ENCODE measurements around the gene NRDC.

Gene NRDC

DNA sequence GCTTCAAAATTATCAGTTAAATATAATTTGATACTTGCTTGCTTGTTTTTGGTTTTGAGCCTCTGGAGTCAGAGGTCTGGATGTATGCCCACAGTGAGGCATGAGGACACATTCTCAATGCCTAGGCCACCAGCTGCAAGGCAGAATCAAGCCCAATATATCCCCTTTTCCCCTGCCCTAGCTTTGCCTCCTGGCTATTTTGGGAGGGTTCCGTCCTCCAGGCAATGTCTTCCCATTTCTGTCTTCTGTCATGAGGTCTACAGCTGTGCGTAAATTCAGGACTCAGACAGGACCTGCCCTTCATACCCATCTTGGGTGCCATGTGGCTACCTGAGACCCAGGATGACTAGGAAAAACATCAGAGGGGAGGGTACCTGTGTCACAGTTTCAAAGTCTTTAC is 19.2 kb downstream of the NRDC start:
- peaks cover 9% of the 10 kb centered on the region for H3K4me1 ChIP-seq (ENCODE audit: insufficient read depth, low read length, poor library complexity, severe bottlenecking)
- no peak overlapping the region for H3K4me3 ChIP-seq (ENCODE audit: low read length, poor library complexity, severe bottlenecking)
- no peak for TF ChIP-seq EZH2phosphoT487 (IDR thresholded peaks at IDR 0.05; ENCODE audit: borderline replicate concordance)
- TF ChIP-seq, protein P1, sequence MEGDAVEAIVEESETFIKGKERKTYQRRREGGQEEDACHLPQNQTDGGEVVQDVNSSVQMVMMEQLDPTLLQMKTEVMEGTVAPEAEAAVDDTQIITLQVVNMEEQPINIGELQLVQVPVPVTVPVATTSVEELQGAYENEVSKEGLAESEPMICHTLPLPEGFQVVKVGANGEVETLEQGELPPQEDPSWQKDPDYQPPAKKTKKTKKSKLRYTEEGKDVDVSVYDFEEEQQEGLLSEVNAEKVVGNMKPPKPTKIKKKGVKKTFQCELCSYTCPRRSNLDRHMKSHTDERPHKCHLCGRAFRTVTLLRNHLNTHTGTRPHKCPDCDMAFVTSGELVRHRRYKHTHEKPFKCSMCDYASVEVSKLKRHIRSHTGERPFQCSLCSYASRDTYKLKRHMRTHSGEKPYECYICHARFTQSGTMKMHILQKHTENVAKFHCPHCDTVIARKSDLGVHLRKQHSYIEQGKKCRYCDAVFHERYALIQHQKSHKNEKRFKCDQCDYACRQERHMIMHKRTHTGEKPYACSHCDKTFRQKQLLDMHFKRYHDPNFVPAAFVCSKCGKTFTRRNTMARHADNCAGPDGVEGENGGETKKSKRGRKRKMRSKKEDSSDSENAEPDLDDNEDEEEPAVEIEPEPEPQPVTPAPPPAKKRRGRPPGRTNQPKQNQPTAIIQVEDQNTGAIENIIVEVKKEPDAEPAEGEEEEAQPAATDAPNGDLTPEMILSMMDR (conservative IDR thresholded peaks at IDR 0.05; ENCODE audit: low read length): no peak
- no peaks in the 10 kb centered on the region for H4K20me1 ChIP-seq (ENCODE audit: insufficient read depth, low read length, poor library complexity, severe bottlenecking)
- H3F3A ChIP-seq (ENCODE audit: low read depth): no peaks in the 10 kb centered on the region
- H3K9ac ChIP-seq (ENCODE audit: low read depth, low read length, poor library complexity, severe bottlenecking): no peak overlapping the region
- no peaks in the 10 kb centered on the region for H3K27me3 ChIP-seq (ENCODE audit: insufficient read depth, low read length, poor library complexity, severe bottlenecking)
- H2AFZ ChIP-seq (ENCODE audit: low read length): no peak overlapping the region
- H3K36me3 ChIP-seq (ENCODE audit: insufficient read depth, low read length): no peaks in the 10 kb centered on the region
- no peaks in the 10 kb centered on the region for H3K9me3 ChIP-seq (ENCODE audit: insufficient read depth, low read depth, low read length)
- H3K9me2 ChIP-seq (replicated peaks; ENCODE audit: low read depth, low read length): no peaks in the 10 kb centered on the region
- H3K4me2 ChIP-seq (ENCODE audit: low read depth, low read length, poor library complexity, severe bottlenecking): no peak overlapping the region
- H3K79me2 ChIP-seq (ENCODE audit: insufficient read depth, low read length): peaks cover 24% of the 10 kb centered on the region

DNA sequence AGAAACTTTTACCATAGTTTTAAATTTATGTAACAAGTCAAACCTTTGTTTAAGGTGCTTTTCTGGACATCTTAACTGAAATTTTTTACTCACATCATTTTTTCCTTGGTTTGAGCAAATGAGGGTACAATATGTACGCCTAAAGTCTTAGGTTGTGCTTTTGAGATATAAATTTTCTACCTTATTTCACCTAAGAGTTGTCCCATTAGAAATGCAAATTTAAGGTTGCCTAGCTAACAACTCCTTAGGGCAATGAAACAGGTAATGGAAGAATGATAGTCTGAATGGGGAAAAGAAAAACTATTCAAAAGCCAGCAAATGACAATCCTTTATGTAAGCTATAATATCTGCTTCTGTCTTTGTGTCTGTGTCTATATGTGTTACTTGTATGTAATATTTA is 19.6 kb downstream of the NRDC start:
- H3K4me1 ChIP-seq (ENCODE audit: insufficient read depth, low read length, poor library complexity, severe bottlenecking): peaks cover 9% of the 10 kb centered on the region
- no peaks in the 10 kb centered on the region for H3K27me3 ChIP-seq (ENCODE audit: insufficient read depth, low read length, poor library complexity, severe bottlenecking)
- no peaks in the 10 kb centered on the region for H3K9me3 ChIP-seq (ENCODE audit: insufficient read depth, low read depth, low read length)
- no peaks in the 10 kb centered on the region for H3K9me2 ChIP-seq (replicated peaks; ENCODE audit: low read depth, low read length)
- H3F3A ChIP-seq (ENCODE audit: low read depth): no peaks in the 10 kb centered on the region
- no peak overlapping the region for H3K9ac ChIP-seq (ENCODE audit: low read depth, low read length, poor library complexity, severe bottlenecking)
- H3K4me2 ChIP-seq (ENCODE audit: low read depth, low read length, poor library complexity, severe bottlenecking): no peak overlapping the region
- no peak overlapping the region for H2AFZ ChIP-seq (ENCODE audit: low read length)
- no peaks in the 10 kb centered on the region for H3K36me3 ChIP-seq (ENCODE audit: insufficient read depth, low read length)
- H3K79me2 ChIP-seq (ENCODE audit: insufficient read depth, low read length): peaks cover 20% of the 10 kb centered on the region
- TF ChIP-seq EZH2phosphoT487 (IDR thresholded peaks at IDR 0.05; ENCODE audit: borderline replicate concordance): no peak
- TF ChIP-seq, protein P1 (conservative IDR thresholded peaks at IDR 0.05; ENCODE audit: low read length): no peak
- H4K20me1 ChIP-seq (ENCODE audit: insufficient read depth, low read length, poor library complexity, severe bottlenecking): no peaks in the 10 kb centered on the region
- H3K4me3 ChIP-seq (ENCODE audit: low read length, poor library complexity, severe bottlenecking): no peak overlapping the region

DNA sequence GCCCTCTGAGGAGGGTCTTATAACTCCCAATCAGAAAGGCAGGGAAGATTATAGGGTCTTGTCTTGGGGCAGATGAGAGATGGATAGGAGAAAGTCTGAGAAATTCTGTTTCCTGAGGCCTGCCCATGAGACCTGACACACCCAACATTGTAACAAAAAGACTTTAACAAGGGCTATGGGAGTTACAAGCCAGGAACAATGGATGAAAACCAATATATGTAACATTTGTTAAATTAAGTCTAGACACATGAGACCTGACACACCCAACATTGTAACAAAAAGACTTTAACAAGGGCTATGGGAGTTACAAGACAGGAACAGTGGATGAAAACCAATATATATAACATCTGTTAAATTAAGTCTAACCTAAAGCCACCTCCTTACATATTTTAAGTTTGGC is 21.8 kb downstream of the NRDC start:
- no peaks in the 10 kb centered on the region for H3K4me1 ChIP-seq (ENCODE audit: insufficient read depth, low read length, poor library complexity, severe bottlenecking)
- no peaks in the 10 kb centered on the region for H4K20me1 ChIP-seq (ENCODE audit: insufficient read depth, low read length, poor library complexity, severe bottlenecking)
- H2AFZ ChIP-seq (ENCODE audit: low read length): no peak overlapping the region
- H3K79me2 ChIP-seq (ENCODE audit: insufficient read depth, low read length): 0 out of 2 replicates have a peak, but pooled peaks cover 3% of the 10 kb centered on the region
- no peak overlapping the region for H3K4me2 ChIP-seq (ENCODE audit: low read depth, low read length, poor library complexity, severe bottlenecking)
- no peaks in the 10 kb centered on the region for H3F3A ChIP-seq (ENCODE audit: low read depth)
- H3K4me3 ChIP-seq (ENCODE audit: low read length, poor library complexity, severe bottlenecking): no peak overlapping the region
- H3K9ac ChIP-seq (ENCODE audit: low read depth, low read length, poor library complexity, severe bottlenecking): no peak overlapping the region
- no peaks in the 10 kb centered on the region for H3K36me3 ChIP-seq (ENCODE audit: insufficient read depth, low read length)
- H3K9me2 ChIP-seq (replicated peaks; ENCODE audit: low read depth, low read length): no peaks in the 10 kb centered on the region
- H3K9me3 ChIP-seq (ENCODE audit: insufficient read depth, low read depth, low read length): no peaks in the 10 kb centered on the region
- TF ChIP-seq, protein P1 (conservative IDR thresholded peaks at IDR 0.05; ENCODE audit: low read length): no peak
- no peak for TF ChIP-seq EZH2phosphoT487 (IDR thresholded peaks at IDR 0.05; ENCODE audit: borderline replicate concordance)
- H3K27me3 ChIP-seq (ENCODE audit: insufficient read depth, low read length, poor library complexity, severe bottlenecking): no peaks in the 10 kb centered on the region
